ENCODE measurements around the gene AATK. TPM values are rescaled to one million over a fixed set of nuclear protein-coding genes. Genes with fewer than 3 reads are reported as not detected.
A peak's percentile ranks its signal among the peaks of the same experiment; 100 is the strongest.

The AATK gene
- total and polyA plus RNA-seq, 2 of the 13 experiments (the other 11 are each of a cell fraction or from before 2014, with no cell fraction given), result 2.9 to 8.4 TPM

DNA sequence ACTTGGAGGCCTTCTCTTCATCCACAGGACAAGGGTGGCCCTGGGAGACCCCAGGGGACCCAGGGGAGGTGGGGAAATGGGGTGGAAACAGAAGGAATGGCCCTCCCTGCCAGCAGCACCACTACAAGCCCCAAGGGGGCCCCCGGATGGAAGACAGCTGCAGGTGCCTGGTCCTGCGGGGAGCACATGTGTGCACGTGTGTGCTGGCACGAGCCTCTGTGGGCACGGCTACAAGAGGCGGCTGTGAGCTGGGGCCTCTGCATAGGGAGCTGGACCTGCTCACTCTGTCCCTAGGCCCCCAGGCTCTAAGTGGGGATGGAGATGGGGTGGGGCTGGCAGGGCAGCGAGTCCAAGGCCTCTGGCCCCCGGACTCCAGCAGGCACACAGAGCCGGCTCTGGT is 13.2 kb upstream of the AATK start (continued):
- TF ChIP-seq, protein P1, sequence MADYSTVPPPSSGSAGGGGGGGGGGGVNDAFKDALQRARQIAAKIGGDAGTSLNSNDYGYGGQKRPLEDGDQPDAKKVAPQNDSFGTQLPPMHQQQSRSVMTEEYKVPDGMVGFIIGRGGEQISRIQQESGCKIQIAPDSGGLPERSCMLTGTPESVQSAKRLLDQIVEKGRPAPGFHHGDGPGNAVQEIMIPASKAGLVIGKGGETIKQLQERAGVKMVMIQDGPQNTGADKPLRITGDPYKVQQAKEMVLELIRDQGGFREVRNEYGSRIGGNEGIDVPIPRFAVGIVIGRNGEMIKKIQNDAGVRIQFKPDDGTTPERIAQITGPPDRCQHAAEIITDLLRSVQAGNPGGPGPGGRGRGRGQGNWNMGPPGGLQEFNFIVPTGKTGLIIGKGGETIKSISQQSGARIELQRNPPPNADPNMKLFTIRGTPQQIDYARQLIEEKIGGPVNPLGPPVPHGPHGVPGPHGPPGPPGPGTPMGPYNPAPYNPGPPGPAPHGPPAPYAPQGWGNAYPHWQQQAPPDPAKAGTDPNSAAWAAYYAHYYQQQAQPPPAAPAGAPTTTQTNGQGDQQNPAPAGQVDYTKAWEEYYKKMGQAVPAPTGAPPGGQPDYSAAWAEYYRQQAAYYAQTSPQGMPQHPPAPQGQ (CRISPR knock-in tag; IDR thresholded peaks at IDR 0.05; ENCODE audit: borderline replicate concordance), result no peak
- TF ChIP-seq NFATC3 (CRISPR knock-in tag; IDR thresholded peaks at IDR 0.05) (no peak), RNF2 (conservative IDR thresholded peaks at IDR 0.05; ENCODE audit: low read depth) (no peak), PRMT3 (CRISPR knock-in tag; IDR thresholded peaks at IDR 0.05; ENCODE audit: borderline replicate concordance, low read depth) (no peak), ZNF329 (CRISPR knock-in tag; IDR thresholded peaks at IDR 0.05; ENCODE audit: low read depth) (no peak), ARHGAP35 (CRISPR knock-in tag; IDR thresholded peaks at IDR 0.05; ENCODE audit: borderline replicate concordance) (no peak), MED13 (CRISPR knock-in tag; IDR thresholded peaks at IDR 0.05) (no peak), MBNL3 (CRISPR knock-in tag; conservative IDR thresholded peaks at IDR 0.05) (no peak), YEATS2 (CRISPR knock-in tag; IDR thresholded peaks at IDR 0.05; ENCODE audit: borderline replicate concordance) (no peak), FLYWCH1 (CRISPR knock-in tag; IDR thresholded peaks at IDR 0.05) (no peak), PCBP1 (IDR thresholded peaks at IDR 0.05; ENCODE audit: borderline replicate concordance, low read depth, low read length) (no peak), ZNF546 (CRISPR knock-in tag; conservative IDR thresholded peaks at IDR 0.05) (no peak), HOXA7 (CRISPR knock-in tag; IDR thresholded peaks at IDR 0.05) (0 out of 2 replicates have a peak, but pooled peaks have one; percentile 9), GABPA (IDR thresholded peaks at IDR 0.05; ENCODE audit: low read depth, low read length) (no peak), GABPA (CRISPR knock-in tag; IDR thresholded peaks at IDR 0.05; ENCODE audit: low read depth) (no peak), ZBTB7A (CRISPR knock-in tag; IDR thresholded peaks at IDR 0.05) (0 out of 2 replicates have a peak, but pooled peaks have one; percentile 28)
- TF ChIP-seq, protein P2, sequence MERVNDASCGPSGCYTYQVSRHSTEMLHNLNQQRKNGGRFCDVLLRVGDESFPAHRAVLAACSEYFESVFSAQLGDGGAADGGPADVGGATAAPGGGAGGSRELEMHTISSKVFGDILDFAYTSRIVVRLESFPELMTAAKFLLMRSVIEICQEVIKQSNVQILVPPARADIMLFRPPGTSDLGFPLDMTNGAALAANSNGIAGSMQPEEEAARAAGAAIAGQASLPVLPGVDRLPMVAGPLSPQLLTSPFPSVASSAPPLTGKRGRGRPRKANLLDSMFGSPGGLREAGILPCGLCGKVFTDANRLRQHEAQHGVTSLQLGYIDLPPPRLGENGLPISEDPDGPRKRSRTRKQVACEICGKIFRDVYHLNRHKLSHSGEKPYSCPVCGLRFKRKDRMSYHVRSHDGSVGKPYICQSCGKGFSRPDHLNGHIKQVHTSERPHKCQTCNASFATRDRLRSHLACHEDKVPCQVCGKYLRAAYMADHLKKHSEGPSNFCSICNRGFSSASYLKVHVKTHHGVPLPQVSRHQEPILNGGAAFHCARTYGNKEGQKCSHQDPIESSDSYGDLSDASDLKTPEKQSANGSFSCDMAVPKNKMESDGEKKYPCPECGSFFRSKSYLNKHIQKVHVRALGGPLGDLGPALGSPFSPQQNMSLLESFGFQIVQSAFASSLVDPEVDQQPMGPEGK (CRISPR knock-in tag; IDR thresholded peaks at IDR 0.05), result 0 out of 2 replicates have a peak, but pooled peaks have one; percentile 31
- TF ChIP-seq, protein P3, sequence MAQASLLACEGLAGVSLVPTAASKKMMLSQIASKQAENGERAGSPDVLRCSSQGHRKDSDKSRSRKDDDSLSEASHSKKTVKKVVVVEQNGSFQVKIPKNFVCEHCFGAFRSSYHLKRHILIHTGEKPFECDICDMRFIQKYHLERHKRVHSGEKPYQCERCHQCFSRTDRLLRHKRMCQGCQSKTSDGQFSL (CRISPR knock-in tag; IDR thresholded peaks at IDR 0.05), result no peak
- TF ChIP-seq, protein P4, sequence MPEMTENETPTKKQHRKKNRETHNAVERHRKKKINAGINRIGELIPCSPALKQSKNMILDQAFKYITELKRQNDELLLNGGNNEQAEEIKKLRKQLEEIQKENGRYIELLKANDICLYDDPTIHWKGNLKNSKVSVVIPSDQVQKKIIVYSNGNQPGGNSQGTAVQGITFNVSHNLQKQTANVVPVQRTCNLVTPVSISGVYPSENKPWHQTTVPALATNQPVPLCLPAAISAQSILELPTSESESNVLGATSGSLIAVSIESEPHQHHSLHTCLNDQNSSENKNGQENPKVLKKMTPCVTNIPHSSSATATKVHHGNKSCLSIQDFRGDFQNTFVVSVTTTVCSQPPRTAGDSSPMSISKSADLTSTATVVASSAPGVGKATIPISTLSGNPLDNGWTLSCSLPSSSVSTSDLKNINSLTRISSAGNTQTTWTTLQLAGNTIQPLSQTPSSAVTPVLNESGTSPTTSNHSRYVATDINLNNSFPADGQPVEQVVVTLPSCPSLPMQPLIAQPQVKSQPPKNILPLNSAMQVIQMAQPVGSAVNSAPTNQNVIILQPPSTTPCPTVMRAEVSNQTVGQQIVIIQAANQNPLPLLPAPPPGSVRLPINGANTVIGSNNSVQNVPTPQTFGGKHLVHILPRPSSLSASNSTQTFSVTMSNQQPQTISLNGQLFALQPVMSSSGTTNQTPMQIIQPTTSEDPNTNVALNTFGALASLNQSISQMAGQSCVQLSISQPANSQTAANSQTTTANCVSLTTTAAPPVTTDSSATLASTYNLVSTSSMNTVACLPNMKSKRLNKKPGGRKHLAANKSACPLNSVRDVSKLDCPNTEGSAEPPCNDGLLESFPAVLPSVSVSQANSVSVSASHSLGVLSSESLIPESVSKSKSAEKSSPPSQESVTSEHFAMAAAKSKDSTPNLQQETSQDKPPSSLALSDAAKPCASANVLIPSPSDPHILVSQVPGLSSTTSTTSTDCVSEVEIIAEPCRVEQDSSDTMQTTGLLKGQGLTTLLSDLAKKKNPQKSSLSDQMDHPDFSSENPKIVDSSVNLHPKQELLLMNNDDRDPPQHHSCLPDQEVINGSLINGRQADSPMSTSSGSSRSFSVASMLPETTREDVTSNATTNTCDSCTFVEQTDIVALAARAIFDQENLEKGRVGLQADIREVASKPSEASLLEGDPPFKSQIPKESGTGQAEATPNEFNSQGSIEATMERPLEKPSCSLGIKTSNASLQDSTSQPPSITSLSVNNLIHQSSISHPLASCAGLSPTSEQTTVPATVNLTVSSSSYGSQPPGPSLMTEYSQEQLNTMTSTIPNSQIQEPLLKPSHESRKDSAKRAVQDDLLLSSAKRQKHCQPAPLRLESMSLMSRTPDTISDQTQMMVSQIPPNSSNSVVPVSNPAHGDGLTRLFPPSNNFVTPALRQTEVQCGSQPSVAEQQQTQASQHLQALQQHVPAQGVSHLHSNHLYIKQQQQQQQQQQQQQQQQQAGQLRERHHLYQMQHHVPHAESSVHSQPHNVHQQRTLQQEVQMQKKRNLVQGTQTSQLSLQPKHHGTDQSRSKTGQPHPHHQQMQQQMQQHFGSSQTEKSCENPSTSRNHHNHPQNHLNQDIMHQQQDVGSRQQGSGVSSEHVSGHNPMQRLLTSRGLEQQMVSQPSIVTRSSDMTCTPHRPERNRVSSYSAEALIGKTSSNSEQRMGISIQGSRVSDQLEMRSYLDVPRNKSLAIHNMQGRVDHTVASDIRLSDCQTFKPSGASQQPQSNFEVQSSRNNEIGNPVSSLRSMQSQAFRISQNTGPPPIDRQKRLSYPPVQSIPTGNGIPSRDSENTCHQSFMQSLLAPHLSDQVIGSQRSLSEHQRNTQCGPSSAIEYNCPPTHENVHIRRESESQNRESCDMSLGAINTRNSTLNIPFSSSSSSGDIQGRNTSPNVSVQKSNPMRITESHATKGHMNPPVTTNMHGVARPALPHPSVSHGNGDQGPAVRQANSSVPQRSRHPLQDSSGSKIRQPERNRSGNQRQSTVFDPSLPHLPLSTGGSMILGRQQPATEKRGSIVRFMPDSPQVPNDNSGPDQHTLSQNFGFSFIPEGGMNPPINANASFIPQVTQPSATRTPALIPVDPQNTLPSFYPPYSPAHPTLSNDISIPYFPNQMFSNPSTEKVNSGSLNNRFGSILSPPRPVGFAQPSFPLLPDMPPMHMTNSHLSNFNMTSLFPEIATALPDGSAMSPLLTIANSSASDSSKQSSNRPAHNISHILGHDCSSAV (CRISPR knock-in tag; IDR thresholded peaks at IDR 0.05; ENCODE audit: borderline replicate concordance), result no peak

All from HepG2 (cell line).